HG03558 (cell line): ENCODE results near the gene SLC12A6.
A peak's percentile ranks its signal among the peaks of the same experiment; 100 is the strongest.
"Not testable (repeated sequence)": the region's sequence is repeated elsewhere in the genome, so short reads cannot be mapped to it uniquely, and the experiment has no call there.

ENCODE experiments used
- ATAC-seq: cut with Tn5 transposase; IDR thresholded peaks from one replicate; pipeline ENCODE4 v1.9.1; 2021; ENCODE audit warnings: moderate number of reproducible peaks; ENCODE audit not compliant: unreplicated experiment; ENCODE audit errors: extremely low read depth

SLC12A6 gene

DNA sequence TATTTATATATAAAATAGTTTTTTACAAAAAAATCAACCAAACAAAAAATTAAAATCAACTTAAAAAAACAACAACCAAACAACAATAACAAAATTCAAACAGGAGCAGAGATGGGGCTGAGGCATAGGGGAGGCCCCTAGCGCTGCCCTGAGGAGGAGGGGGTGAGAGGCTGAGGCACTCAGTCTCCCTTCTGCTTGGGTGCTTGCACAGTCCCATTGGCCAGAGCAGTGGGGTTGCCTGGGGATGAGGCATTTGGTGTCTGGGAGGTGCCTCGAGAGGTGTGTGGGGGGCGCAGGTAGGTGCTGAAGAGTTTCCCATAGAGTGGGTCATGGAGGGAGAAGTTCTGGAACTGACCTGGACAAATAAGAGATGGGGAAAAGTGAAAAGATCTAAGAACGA is 21.4 kb upstream of the SLC12A6 start:
- ATAC-seq = no peak

DNA sequence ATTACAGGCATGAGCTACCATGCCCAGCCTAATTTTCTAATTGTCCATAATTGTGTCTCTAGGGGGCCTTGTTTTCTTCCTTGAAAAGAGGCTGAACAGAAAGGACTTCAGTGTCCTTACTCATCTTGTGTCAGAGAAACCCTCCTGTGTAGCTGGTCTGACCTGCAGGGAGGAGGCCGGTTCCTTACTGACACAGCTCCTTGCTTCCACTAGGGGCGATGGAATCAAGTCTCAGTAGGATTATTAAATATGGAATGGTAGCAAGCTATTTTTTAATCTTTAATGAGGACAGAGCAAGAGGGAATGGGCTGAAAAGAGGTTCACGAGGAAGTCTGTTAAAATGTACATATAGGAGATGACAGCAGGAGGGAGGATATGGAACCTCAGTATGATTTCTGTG is 20.8 kb upstream of the SLC12A6 start:
- no peak for ATAC-seq

- no peak for ATAC-seq
Measured at GRCh38 chr15:34357653-34358052, 20.1 kb upstream of the SLC12A6 start.

- ATAC-seq = no peak
Measured at GRCh38 chr15:34355241-34355640, 17.7 kb upstream of the SLC12A6 start.

DNA sequence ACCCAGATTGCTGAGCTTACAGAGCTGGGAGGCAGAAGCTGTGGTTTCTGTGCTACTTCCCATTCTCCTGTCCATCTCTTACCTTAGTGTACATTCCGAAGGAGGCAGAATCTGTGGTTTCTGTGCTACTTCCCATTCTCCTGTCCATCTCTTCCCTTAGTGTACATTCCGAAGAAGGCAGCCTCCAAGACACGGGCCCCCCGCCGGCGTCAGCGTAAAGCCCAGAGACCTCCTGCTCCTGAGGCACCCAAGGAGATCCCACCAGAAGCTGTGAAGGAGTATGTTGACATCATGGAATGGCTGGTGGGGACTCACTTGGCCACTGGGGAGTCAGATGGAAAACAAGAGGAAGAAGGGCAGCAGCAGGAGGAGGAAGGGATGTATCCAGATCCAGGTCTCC is 16.7 kb upstream of the SLC12A6 start:
- ATAC-seq = no peak

- no peak for ATAC-seq
Measured at GRCh38 chr15:34353627-34354026, 16.0 kb upstream of the SLC12A6 start.

- ATAC-seq = not testable (repeated sequence)
Measured at GRCh38 chr15:34352996-34353395, 15.4 kb upstream of the SLC12A6 start.

DNA sequence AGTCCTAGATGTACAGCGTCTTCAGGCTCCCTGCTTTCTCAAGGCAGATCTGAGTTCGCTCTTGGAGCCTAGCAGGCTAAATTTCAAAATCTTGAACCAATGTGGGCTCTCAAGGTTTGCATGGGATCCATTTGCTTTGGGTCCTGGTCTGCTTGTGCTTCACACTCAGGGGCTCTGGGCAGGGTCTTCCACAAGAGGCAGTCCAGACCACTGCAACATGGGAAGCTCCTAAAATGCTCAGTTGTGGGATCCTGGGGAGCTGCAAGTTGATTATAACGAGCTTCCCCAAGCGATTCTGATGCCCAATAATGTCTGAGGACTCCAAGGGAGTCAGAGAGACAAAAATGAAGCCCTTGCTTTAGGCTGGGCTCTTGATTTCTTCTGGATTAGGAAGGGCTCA is 12.2 kb upstream of the SLC12A6 start:
- no peak for ATAC-seq

- no peak for ATAC-seq
Measured at GRCh38 chr15:34348735-34349300, 11.2 kb upstream of the SLC12A6 start.

- no peak for ATAC-seq
Measured at GRCh38 chr15:34347951-34348638, 10.5 kb upstream of the SLC12A6 start.

DNA sequence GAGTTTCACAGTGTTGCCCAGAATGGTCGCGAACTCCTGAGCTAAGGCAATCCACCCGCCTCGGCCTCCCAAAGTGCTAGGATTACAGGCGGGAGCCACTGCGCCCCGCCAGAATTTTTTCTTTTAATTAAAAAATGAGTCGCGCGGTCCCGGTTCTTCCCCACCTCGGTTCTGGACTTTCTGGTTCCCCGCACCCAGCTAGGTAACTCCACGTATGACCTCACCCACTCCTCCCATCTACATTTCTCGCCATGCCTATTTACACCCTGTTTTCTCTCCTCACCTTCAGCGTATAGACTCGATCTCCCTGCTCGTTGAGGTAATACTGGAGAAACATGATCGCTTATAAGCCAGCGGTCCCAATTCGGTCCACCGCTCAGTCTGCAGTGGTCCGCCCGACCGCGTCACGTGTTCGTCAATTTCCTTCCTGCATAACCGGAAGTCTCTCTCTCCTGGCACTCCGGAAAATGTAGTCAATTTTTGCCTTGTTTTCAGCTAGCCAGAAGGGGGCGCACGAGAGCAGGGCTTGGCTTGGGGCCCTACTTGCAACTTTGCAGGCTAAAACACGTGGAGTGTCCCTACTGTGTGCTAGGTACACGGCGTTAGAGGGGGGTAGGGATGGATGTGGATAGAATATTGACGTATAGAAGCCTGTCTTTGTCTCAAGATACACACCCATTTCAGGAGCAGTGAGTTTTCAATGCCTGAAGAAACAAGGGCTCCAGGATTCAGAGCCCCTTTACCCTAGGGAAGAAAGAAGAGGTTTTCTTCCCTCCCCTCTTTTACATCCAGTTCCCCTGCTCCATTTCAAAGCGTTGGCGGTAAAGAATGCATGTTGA is 5.4 kb upstream of the SLC12A6 start, which contains the start of the genes NOP10 and NUTM1:
Gene NOP10, minus strand, starts transcription at position 400 of the 839 bp plus-strand sequence. Its CDS starts 63 bp downstream, at position 337.
Gene NUTM1, plus strand, starts transcription at position 579 of the 839 bp plus-strand sequence. CDS start 382 bp downstream, outside the sequence.
- ATAC-seq = peak; percentile 76

- not testable (repeated sequence) for ATAC-seq
Measured at GRCh38 chr15:34342213-34342736, 4.7 kb upstream of the SLC12A6 start.

GRCh38 chr15:34341381-34342212 is 4.0 kb upstream of the SLC12A6 start:
- no peak for ATAC-seq

- ATAC-seq = no peak
Measured at GRCh38 chr15:34339946-34340345, 2.4 kb upstream of the SLC12A6 start.

GRCh38 chr15:34338347-34338746 is 766 bp upstream of the SLC12A6 start:
- ATAC-seq = no peak

- ATAC-seq = no peak
Measured at GRCh38 chr15:34336991-34337556, 507 bp downstream of the SLC12A6 start.

GRCh38 chr15:34336231-34336990 is 1.2 kb downstream of the SLC12A6 start:
- ATAC-seq = no peak

DNA sequence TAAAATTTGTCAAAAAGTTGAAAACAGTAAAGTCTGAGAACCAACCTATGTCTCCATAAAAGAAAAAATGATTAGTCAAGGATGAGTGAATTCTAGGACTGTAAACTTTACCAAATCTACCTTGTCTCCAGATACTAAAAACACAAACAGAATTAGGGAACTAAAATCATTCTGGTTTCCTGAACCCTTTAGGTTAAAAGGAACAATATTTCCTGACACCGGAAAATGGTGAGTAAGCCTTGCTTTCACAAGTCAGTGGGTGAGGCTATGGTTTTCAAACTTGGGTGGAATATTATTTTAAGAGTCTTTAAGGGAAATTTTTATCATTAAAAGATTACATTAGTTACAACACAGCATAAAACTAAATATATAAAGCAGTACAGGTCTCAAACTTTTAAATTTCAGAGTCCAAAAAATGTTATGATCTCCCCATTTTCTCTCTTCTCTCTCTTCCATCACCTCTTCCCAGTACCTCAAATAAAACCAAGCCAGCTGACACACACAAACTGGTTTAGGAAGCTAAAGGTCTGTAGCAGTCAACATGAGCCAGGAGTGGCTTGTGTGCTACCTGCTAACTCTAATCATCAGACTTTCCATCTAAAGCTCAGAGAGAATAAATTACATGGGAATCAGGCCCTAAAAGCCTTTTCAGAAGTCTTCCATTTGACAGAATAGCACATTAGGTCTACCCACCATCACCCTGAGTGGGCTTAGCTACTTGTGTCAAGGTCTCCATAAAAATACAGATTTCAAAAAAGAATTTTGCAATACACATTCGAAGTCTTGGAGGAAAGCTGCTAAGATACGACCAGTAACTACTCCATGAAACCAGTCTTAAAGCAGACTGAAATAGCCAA is 2.2 kb downstream of the SLC12A6 start:
- ATAC-seq = no peak
